Stimulated activated CD8-positive, alpha-beta memory T cell treated with anti-CD3 and anti-CD28 coated beads, Interleukin-7, amount 100 ng/mL, for 4 hours (primary cell): ENCODE results near the gene TMEM184B.
"Not testable (repeated sequence)": the region's sequence is repeated elsewhere in the genome, so short reads cannot be mapped to it uniquely, and the experiment has no call there.

Source experiments
- DNase-seq, 2 donors: peaks; one replicate each; pipeline ENCODE4 v3.0.0-alpha.2; 2020; ENCODE audit warnings: low read depth in 2 of 2

Gene TMEM184B

DNA sequence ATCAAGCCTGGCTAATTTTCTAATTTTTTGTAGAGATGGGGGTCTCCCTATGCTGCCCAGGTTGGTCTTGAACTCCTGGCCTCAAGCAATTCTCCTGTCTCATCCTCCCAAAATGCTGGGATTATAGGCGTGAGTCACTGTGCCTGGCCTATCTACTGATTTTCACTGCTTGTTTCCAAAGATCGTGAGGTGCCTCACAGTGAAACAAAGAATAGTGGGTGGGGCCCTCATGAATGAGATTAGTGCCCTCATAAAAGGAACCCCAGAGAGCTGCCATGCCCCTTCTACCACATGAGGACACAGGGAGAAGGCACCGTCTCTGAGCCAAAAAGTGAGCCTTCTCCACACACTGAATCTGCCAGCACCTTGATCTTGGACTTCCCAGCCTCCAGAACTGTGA, 23.5 kb downstream of the TMEM184B start:
- DNase-seq, result no peak

DNA sequence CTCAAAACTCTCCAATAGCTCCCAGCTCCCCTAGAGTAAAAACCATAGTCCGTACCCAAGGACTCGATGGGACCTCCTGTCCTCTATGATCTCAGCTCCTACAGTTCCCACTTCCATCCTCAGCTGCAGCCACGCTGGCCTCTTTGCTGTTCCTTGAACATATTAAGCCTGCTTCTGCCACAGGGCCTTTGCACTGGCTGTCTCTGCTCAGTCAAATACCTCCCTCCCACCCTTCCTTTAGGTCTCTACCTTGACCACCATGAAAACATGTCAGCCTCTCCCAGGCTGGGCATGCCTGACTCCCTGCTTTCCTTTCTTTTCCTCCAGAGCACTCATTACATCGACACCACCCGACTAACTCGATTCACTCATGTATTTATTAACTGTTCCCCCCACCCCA, 24.5 kb downstream of the TMEM184B start:
- DNase-seq, result no peak

DNA sequence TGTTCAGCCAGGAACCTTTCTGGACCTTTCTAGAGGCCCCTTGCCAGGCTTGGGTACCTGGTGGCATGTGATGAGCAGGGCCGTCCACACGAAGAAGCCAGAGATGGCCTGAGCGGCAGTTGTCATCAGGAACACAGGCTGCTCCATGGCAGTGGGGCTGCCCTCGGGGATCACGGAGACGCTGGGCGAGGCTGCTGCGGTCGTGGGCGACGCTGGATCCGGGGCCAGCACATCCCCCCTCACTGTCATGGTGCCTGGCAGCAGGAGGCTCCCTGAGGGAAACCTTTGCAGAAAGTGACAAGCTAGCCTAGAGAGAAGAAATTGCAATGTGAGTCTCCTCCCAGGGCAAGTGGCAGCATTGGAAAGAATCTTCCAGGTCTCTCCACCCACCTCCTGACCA, 25.1 kb downstream of the TMEM184B start:
- no peak for DNase-seq

DNA sequence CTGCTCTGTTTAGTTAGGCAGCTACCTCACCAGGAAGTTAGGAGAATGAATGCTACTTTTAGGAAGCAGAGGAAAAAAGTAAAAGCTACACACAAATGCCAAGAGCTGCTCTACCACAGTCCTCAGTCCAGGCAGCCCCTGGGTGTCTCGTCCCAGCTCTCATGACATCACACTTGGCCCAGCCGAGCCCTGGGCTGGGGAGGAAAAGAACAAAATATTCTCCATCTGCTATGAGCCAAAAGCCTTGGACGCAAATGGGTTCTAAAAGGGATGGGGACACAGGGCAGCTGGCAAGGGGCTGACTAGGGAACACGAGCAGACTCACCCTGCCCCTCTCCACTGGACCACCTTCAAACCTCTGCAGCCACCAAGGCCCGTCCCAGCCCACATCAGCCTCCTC, 26.1 kb downstream of the TMEM184B start:
- DNase-seq, result no peak

DNA sequence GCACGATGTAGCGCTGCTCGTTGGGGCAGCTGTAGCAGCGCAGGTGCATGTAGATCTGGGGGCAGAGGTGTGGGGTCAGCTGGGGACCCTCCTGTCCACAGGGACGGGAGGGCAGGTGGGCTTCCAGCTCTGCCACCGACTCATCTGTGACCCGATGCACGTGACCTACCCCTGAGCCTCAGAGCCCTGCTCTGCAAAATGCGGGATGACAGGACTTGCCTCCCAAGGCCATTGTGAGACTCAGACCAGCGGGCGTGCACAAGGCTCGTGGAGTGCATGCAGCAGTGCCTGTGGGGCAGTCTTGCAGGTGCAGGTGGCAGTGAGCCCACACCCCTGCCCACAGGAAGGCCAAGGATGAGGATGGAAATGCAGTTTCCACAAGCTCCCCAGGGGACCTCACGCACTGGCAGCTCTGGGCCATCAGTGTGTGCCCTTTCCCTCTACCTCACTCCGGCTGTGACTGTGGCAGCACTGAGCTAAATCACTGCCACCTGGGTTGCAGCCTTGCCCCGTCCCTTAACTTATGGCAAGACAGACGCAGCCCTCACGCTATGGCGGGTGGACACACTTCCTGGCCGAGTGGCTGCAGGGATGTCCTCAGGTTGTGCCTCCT, 26.7 kb downstream of the TMEM184B start:
- DNase-seq, result no peak

DNA sequence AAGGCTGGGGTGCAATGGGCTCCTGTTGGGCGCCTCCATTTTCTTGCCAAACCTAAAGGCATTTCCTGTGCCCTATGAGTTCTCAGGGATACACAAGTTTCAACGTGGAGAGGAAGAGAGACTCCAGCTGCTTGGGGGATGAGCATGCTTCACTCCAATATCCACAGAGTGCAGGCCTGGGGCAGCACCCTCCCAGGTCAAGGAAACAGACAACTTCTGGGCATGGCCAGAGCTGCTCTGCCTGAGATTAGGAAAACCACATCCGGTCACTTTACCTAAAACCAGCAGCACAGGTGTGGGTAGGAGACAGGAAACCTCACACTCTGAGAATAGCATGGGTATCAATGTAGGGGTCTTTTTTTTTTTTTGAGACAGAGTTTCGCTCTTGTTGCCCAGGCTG, 28.7 kb downstream of the TMEM184B start:
- DNase-seq, result no peak

DNA sequence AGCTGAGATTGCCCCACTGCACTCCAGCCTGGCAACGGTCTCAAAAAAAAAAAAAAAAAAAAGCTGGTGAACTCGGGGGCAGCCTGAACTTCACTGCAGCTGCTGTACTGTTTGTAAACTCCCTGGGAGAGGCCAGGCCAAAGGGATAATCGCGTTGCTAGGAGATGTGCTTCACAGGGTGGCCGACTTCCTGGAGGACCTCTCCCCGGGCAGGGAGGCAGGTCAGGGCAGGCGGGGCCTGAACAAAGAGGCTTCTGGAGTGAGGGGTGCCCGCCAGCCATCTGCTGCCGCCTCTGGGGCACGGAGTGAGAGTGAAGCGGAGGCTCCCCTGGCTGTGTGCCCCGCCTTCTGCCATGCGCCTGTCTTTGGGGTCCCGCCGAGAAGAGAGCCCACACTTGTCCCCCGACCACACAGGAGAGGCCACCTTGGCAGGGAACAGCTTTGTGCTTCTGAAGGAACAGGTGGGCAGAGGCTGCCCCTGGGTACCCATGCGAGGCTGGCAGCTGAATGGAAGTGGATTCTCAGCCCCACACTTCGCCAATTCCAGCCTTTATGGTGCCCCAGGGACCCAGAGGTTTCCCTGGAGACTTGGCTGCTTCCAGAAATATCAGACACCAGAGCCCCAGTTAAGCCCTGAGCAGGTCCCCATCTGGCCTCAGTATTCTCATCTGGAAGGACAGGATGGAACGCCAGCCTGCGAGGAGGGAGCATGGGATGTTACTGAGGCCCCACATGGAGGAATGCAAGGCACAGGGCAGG, 29.6 kb downstream of the TMEM184B start:
- no peak for DNase-seq

DNA sequence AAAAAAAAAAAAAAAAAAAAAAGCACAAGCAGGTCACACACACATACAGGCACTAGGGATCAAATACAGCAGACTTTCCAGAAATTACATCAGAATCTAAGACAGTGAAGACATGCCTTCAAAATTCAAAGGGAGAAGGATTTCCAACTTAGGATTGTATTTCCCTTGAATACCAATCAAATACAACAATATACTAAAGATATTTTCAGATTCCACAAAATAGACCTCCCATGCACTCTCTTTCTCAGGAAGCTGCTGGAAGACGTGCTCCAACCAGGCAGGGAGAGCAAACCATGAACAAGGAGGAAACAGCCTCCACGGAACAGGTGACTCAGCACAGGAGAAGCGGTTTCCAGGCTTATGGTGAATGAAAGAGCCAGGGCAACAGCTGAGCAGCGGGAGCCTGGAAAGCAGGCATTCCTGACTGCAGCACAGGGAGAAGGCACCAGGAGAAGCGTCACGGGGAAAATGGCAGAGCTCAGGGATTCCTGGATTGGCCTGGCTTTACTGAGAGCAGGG, 32.0 kb downstream of the TMEM184B start:
- DNase-seq, result no peak

DNA sequence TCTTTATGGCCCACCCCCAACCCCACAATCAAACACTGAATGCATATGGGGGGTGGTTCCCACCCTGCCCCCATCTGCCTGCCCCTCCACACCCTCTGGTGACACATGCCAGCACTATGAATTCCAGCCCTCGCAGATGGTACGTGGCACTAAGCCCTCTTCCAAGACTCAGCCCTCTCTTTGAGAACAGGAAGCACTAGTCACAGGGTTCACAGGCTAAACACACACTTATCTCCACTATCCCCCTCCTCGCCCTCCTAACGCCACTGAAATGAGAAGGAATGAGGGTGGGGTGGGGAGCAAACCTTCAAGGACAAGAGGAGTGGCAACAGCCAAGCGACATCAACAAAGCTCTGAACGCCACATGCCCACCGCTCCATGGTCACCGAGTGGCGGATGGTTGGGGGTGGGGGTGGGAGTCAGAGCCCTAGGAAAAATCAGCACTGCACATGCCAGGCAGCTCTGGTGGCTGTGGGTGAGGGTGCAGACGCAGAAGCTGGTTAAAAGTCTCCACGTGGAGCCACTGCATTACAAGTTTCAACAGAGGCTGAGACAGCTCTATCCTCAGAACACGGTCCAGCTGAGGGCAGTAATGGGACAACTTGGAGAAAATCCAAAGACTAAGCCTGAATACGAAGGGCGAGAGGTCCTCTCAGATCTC, 33.6 kb downstream of the TMEM184B start:
- DNase-seq, result no peak

DNA sequence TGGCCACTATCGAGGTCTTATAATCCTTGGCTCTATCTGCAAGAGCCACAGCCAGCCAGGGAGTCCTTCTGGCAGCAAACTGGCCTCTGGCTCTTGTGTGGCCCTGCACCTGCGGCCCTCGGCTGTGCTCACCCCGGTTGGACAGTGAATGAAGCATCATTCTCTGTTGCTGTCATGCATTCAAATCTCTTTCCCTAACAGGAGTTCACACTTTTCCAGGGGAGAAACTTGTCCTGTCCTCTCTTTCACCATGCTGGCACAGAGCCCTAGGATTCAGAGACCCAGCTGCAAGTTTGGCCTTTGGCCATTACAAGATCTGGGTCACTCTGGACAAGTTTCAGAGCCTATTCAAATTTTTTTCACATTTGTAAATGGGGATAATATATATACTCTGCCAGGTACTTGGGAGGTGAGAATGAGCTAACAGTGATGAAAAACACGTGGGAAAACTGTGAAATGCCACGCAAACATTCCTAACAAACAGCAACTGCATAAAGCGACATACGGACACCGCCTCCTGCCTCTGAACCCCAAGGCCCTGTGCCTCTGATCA, 34.2 kb downstream of the TMEM184B start:
- no peak for DNase-seq

DNA sequence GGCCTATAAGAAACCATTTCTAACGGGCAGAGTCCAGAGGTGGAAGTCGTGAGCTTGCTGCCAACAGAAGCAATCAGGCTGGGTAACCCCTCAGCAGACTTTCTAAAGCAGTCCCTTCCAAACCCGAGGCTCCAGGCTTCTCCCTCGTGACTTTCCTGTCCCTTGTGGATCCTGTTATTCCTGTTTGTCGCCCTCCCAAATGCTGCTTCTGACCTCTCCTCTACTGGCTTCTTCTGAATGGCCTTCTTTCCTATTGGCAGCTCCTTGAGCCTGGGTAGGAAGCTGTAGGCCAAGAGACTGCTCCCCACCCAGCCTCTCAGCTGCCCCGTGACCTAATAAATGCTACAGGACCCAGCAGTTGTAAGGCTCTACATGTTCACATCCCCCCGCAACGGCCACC, 36.0 kb downstream of the TMEM184B start:
- DNase-seq, result no peak

DNA sequence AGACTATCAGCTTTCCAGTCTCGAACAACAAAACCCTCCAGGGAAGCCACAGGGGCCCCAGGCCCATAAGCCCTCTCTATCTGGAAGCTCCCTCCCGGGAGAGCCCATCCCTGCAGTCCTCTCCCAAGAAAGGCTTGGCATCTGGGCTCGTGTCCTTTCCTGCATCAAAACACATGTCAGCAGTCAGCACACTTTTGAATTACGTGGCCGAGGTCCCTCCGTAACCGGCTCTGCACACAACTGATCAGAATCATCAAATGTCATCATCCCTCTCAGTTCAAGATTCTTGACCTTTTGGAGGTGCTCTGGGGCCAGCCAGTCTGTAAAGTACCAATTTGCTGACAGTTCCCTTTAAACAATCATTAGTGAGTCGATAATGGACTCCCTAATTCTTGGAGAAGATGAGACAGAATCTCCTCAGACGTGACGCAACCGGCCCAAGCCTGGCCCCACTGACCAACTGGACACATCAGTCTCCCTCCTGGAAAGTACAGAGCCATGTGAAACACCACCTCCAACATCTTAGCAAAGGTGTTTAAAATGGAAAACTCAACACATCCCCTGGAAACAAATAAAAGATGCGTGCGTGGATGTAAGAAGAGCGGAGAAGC, 37.5 kb downstream of the TMEM184B start:
- no peak for DNase-seq

DNA sequence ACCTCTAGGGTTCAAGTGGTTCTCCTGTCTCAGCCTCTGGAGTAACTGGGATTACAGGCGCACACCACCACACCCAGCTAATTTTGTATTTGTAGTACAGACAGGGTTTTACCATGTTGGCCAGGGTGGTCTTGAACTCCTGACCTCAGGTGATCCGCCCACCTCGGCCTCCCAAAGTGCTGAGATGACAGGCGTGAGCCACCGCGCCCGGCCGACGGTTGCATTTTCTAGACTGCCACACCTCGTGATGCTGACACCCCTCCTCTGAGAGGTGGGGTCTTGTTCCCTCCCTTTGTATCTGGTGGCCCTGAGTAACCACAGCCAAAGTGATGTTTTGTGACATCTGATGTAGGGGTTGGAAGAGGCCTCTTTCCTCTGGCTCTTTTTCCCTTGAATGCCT, 39.0 kb downstream of the TMEM184B start:
- DNase-seq, result not testable (repeated sequence)

DNA sequence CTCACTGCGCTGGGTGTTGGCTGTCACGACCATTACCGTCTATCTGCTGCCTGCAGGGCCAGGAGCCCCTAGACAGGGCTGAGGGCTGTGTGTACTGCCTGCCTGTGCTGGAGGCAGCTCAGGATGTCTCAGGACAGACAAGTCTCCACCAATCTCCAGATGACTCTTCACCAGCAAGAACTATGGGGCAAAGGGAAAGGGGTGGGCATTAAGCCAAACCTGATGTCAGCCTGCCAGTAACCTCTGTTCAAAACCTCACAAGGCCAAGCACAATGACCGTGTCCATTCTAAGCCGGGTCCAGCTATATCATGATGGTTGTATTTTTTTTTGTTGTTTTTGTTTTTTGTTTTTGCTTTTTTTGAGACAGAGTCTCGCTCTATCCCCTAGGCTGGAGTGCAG, 39.4 kb downstream of the TMEM184B start:
- no peak for DNase-seq

DNA sequence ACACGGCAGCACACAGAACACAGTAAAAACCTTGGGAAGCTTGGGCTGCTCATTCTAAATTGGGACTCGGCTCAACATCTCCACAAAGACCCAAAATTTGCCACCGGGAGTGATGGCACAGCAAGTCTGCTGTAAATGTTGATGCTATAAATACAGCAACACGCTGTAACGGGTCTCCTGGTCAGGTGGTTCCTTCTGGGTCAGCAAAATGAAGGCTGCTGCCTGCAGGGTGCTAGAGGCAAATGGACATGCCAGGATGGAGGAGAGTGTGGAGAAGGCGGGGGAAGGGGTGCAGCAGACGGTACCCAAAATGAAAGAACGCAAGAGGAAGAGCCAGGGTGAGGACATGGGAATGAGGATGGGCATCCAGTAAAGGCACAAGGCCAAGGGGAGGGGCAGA, 40.6 kb downstream of the TMEM184B start:
- DNase-seq, result no peak

DNA sequence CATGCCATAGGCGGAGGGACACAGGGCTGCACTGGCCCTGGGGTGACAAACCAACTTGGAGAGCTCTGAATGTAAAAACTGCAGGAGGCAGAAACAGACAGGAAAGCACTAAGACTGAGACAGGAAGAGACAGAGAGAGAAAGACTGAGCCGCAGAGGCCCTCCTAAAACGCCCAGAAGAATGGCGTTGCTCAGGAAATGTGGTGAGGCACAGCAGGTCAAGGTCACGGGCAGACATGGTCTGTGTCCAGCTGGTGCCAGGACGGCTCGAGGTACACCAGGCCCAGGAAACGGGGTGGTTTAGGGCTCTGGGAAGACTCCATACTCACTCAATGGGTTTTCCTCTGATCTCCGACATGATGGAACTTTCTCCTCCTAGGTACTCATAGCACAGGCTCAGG, 41.9 kb downstream of the TMEM184B start:
- DNase-seq, result no peak

DNA sequence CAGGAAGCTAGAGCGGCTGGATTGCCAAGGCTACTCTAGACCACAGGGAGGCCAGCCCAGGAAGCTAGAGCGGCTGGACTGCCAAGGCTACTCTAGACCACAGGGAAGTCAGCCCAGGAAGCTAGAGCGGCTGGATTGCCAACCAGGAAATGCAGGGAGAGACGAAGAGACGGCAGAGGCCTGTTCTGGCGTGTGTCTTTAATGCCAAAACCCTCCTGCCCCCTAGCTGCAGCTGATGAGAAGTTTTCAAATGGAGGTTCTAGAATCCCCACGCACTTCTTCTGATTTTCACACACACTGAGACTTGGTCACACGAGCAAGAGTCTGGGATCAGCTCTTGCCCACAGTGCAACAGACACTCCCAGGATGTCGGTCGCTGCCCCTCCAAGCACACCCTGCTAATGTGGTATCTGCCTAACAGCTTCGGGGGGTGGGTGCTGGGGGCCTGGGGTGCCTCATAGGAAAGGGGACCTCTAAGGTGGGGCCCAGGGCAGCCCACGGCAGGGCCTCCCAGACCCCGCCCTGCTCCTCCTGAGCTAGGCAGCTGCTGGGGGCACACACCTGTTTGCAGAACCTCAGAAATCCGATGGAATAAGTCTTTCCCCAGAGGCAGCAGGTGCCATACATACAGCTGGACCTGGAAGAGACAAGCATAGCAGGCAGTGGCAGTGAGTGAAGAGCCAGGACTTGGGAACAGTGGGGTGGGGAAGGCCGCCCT, 42.5 kb downstream of the TMEM184B start:
- DNase-seq, result no peak

DNA sequence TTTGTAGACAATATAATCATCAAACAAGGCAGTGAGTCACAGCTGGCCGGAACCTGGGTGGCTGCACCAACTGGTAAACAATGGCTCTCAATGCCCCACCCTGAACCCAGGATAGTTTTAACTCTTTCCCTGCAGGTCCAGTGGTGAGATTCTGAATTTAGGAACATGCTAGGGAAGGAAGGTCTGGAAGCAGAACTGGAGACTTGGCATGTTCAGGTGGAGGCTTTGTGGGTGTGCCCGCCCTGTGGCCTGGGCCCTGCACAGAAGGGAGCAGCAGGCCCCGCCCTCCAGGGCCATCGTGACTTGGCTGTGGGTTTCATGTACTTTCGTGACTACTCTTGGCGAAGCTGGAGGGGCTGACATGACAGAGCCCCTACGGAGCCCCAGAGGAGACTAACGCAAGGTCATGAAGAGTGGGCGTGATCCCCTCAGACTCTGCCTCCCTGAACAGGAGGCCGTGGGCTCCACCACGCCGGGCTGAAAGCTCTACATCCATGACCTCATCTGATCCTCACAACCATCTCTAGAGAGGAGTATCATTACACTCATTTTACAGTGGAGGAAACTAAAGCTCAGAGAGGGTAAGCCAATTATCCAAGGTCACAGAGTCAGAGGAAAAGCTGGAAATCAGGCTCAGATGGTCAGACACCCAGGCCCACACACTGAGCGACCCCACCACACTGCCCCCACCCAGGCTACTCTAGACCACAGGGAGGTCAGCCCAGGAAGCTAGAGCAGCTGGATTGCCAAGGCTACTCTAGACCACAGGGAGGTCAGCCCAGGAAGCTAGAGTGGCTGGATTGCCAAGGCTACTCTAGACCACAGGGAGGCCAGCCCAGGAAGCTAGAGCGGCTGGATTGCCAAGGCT, 43.7 kb downstream of the TMEM184B start:
- DNase-seq, result no peak

DNA sequence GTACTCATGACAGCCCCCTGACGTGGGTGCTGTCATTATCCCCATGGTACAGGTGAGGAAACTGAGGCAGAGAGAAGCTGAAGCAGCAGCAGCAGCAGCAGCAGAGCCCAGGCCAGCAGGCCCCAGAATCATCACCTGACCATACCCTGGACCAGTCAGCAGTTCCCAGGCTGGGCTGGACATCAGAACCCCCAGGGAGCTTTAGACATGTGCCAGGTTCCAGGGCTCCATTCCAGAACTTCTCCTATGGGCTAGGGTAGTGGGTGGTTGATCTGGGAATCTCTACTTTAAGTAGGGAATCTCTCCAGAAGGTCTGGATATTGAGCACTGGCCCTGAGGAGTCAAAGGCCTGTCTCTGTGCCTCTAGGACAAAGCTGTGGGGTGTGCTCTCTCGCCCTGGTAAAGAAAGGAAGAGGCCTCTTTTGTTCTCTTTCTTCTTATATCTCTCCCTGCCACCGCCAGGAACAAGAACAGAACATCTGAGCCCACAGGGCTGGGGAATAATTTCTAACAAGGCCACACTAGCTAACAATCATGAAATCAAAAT, 44.4 kb downstream of the TMEM184B start:
- no peak for DNase-seq
